Amygdala (tissue), 56 donors: ENCODE results near the gene DPP4.

Experiments used
- DNase-seq, 56 donors: peaks; one replicate each; lab custom pipeline; 2025; lab: John Stamatoyannopoulos, UW

Gene DPP4

GRCh38 chr2:162073888-162074631 lies at the start of gene DPP4:
Gene DPP4, minus strand, starts transcription at chr2:162074215. Its CDS starts 234 bp downstream, at chr2:162073981.
- DNase-seq, result peak in 1 of 56 donors; percentile 9

- DNase-seq, result peak in 4 of 56 donors; percentile 1 to 25 (median 4)
These were observed 44.4 kb upstream of the DPP4 start for GRCh38 chr2:162118166-162119031.

- DNase-seq, result no peak
These were observed 42.3 kb upstream of the DPP4 start for GRCh38 chr2:162116352-162116751.

DNA sequence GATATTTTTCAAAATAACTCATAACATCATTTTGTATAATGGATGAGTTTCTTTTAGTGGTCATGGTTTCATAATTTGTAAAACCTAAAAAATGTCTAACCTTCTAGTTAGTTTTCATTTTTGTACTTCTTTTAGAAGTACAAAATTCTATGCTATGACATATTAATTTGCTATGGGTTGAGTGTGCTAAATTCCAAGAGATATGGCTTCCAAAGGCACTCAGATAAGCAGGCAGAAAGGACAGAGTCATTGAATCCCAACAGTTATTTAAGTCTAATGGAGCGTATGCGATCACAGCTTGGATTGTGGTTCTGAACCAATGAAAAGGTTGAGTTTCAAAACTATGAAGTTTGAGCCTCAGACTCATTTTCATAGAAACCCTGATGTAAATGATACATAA lies 41.1 kb upstream of the DPP4 start:
- DNase-seq, result no peak

DNA sequence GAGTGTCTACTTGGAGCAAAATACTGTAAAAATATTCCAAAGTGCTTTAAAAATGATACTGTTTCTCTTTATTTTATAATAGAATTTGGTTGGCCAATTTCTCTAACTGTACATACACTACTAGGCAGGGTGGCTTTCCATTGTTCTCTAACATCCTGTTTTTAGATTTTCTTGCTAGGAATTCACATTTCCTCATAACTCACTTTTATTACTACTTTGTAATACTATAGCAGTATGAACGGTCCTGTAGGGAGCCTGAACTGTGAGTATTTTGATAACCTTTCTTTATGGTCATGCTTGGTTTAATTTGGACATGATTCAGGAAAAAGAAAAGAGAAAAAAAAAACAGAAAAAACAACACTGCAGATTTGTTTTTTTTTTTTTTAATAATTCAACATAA lies 40.3 kb upstream of the DPP4 start:
- DNase-seq, result no peak

DNA sequence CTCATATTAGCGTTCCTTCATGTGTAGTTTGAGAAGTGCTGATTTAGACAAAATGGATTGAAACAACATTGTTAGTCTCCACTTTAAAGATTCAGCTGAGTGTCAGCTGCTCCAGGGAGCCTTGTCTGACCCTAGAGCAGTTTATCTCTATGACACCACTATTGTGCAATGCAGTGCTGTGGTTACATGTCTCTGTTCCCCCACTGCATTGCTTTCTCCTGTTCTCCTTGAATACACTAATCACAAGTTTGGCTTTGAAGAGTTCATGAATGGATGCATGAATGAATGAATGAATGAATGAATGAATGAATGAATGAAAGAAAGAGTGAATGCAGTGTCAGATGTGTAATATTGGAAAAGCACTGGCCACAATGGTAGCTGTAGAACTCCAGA lies 39.8 kb upstream of the DPP4 start:
- no peak for DNase-seq

- no peak for DNase-seq
These were observed 39.2 kb upstream of the DPP4 start for GRCh38 chr2:162113088-162113775.

DNA sequence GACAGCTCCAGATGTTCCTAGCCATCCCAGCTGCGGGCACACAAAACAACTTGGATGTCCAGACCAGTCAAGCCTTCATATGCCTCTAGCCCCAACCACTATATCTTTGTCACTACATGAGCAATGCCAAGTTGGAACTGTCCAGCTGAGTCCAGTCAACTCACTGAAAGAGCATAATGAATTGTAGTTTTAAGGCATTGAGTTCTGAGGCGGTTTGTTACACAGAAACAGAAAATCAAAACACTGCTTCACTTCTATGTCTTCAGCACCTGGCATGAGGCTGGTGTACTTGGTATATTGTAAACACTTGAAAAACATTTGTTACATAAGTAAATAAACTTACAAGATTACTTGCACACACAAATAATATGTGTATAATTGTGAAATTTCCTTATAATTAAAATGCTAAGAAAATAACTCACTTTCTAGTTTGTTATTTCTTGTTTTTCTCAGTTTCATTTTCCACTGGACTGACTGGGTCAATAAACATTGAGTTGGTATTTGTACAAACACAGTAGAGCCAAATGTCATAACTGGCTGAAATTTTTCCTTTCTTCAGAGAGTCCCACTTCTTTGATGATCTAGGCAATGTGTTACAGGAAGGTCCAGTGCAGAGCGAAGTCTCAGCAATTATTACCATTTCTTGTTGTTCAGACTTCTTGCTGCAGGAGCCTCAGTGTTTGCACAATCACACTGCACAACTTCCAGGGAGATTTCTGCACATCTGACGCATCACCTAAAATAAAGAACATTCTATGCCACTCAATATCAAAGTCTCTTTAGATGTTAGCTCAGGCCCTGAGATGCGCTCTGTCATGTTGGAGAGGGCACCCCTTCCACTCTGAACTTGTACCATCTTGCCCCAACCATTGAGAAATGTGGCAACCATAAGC lies 38.2 kb upstream of the DPP4 start:
- DNase-seq, result no peak

DNA sequence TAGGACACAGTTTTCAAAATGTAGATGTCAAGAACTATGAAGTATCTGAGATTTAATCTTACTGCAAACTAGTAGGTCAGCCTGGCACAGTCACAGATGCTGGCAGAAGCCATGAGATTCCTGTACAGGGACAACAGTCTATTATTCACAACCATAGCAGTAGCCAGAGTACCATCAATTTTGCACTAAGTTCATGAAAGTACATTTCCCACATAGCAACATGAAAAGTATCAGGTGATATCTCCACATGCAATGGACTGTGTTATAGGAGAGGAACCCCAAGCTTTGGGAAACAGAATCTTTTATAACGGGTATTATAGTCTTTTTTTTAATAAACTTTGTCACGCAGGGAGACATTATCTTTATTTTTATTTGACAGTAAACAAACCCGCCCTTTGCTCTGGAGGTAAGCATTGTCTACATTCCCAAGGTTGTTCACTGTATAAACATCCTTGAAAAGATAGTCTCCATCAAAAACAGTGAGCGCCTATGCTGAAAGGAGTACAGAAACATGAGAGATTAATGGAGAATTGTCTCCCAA lies 33.4 kb upstream of the DPP4 start:
- DNase-seq, result no peak

DNA sequence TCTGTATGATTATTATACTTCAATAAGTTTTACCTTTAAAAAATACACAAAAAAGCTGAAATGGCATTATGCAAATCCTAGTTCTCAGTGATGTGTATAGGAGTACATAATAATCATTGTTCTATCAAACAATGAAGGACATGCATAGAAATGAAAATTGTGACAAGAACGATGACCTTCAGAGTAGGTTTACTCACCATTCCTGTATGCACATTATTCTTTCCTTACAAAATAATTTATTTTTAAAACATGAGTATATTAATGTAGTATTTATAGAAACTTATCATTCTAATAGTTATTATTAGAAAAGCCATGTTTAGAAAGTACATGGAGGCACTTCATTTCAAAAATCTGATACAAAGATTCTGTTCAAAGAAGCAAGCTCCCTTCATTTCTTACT lies 32.7 kb upstream of the DPP4 start:
- no peak for DNase-seq

GRCh38 chr2:162106146-162106551 lies 32.1 kb upstream of the DPP4 start:
- DNase-seq, result no peak

DNA sequence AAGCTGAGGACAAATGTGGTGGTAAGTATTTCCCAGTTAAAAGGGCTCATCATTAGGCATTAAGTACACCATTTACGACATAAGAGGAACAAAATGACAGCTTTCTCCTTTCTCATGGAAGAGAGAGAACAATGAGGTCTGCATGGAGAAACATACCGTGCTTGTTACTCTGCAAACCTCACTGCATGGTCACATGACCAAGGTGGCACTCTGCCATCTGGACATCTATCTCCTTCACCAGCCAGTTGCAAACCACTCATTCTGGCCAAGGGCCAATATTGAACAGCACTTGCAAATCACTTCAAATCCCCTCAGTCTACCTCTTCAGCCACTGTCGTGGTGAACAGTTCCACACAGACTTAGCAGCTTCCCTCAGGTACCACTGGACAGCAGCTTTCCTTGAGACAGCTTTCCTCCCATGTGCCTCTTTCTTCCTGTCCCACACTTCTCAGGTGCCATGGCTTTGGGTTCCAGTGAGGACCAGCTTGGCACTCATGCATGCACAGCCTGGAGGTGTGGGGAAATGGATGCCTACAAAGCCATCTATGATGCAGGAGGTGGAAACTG lies 29.5 kb upstream of the DPP4 start:
- peak in 1 of 56 donors; percentile 44 for DNase-seq

DNA sequence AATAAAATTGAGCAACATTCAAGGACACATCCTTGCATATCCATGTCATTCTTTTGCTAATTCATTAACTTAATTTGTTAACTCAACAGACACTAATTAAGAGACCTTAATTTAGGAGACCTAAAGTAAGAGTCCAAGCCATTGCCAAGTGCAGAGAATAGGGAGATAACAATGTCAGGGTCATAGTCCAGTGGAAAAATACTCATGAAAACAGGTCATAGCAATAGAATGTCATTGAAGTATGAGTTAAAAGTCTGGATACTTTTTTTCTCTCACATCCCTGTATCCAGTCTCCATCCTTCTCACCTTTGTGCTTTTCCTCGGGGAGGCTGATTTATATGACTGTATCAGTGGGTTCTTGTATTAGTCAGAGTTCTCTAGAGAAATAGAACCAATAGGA lies 26.6 kb upstream of the DPP4 start:
- no peak for DNase-seq

GRCh38 chr2:162099836-162100235 lies 25.8 kb upstream of the DPP4 start:
- no peak for DNase-seq

DNA sequence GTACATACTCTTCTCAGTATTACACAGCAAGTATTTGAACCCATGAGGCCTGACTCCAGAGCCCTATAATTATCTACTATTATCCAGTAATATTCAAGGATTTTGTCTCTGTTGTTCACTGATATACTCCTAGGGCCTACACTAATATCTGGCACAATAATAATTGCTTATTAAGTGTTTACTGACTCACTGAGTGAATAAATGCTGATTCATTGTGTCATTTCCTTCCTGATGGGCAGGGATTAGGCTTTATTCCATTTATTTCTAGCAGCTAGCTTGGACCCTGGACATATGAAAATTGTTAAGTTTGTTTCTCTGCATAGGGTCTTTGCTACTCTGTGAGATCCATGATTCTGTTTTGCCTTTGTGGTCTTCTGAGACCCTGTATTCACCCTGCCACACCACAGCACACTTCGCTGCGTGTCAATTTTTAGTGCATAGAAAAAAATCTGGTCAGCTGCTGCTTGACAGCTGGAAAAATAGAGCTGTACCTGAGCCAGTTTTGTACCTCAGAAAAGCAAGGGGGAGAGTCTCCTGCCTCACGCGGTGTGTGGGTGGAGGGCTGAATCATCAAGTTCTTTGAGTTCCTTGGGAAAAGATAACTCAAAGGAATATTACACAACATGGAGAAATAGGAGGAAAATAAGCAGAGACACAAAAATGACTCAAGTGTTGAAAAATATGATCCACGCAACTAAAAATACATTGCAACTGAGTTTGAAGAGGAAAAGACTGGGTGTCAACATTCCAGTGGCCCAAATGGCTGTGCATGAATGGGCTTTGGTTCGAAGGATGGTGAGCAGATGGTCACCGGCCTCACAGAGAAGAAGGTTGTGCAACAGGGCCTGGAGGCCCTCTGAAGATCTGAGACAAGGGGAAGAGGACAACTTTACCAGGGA lies 18.9 kb upstream of the DPP4 start:
- peak in 1 of 56 donors; percentile 6 for DNase-seq

DNA sequence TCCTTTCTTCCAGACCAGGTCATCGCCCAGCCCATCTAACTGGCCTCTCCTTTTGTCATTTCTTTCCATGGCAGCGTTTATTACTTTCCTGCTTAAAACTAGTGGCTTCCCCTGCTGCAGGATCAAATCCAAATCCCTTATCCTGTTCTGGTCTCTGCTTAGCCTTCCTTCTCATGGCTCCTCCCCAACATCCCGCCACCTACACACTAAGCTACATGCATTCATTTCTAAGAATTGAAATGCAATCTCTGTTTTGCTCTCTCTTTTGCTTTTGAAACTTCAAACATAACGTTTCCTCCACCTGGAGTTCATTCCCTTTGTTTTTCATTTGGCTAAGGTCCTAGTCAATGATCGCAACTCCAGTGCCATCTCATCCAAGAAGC lies 18.0 kb upstream of the DPP4 start:
- no peak for DNase-seq

DNA sequence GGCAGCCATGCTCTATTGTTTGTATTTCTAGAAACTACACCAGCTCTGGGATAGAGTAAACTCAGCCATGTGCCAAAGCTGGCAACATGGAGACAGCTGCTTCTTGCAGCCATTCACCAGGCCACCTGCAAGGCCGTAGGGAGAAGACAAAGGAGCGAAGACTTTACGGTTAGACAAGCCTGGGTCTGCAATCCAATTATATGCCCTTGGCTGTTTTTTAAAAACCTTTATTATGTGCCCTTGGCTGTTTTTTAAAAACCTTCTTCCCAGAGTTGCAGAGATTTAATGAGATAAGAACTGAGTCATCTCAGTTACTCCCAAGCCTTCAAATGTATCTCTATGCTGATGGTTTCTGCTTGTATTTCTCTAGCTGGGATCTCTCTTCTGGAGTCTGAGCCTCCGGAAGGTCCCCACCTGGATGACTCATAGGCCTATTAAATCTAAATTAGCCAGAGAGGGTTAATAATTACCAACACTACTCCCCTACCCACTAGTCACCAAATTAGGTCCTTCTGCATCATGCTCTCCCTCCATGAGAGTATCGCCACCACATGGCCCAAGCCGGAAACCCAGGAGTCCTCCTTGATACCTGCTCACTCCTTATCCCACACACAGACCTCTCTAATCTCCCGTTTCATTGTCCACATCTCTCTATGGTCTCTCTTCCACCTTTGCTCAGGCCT lies 17.5 kb upstream of the DPP4 start:
- no peak for DNase-seq

DNA sequence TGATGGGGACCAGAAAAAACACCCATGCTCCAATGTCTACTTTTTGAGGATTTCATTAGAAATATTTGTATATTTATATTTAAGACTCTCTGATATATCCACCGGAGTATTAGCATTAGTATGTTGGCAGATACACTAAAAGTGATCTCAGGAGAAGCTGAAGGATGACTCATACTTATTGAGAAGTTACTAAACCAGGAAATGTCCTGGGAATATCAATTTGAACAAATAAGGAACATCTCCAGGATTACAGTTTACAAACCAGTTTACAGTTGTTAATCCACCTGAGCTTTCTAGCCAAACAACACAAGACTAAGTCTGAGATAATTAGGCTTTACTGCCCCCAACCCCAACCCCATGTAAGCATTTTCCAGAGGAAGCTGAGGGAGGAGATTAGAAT lies 16.1 kb upstream of the DPP4 start:
- no peak for DNase-seq
